NOMO-1 (cell line): ENCODE results near the gene XAGE2.

Experiments
- DNase-seq, 2 experiments: peaks; one replicate each; lab custom pipeline; 2025; ENCODE audit not compliant: unreplicated experiment in 2 of 2; lab: John Stamatoyannopoulos, UW

Gene XAGE2

DNA sequence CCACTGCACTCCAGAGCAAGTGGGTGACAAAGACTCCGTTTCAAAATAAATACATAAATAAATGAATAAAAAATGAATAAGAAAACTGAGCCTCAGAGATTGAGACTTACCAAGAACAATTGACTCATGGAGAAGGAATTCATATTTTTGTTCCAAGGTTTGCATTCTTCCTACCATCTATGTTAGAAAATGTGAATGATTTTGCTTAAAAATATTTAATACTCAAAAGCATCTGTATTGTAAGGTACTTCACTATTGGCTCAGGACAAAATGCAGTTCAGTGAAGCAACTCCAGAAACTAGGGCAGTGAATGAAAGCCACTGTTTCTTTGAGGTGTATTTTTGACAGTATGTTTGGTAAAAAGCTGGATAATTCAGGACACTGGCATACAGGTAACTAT lies 54.1 kb downstream of the XAGE2 start:
- no peak for DNase-seq

DNA sequence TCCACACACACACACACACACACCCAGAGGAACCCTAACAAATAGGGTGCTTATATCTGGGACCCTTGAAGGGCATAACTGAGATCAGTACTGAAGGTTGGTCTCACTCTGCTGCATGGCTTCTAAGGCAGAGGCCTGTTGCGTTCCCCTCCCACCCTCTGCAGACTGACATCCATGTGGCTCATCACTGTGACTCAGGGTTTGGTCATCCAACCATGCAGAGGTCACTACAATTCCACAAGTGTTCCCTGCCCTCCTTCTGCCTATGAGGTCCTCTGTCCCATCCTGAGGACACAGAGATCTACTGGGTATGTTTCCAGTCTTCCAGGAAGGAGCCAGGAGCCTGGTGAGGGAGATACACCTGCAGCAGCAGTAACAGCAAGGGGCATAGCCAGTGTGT lies 55.8 kb downstream of the XAGE2 start:
- no peak for DNase-seq
